ENCODE results near the gene HGS. TPM values are rescaled to one million over a fixed set of nuclear protein-coding genes. Genes with fewer than 3 reads are reported as not detected.

The HGS gene
- total and polyA plus RNA-seq, 2 of the 13 experiments (the other 11 are each of a cell fraction or from before 2014, with no cell fraction given) = 73.3 to 78.1 TPM

DNA sequence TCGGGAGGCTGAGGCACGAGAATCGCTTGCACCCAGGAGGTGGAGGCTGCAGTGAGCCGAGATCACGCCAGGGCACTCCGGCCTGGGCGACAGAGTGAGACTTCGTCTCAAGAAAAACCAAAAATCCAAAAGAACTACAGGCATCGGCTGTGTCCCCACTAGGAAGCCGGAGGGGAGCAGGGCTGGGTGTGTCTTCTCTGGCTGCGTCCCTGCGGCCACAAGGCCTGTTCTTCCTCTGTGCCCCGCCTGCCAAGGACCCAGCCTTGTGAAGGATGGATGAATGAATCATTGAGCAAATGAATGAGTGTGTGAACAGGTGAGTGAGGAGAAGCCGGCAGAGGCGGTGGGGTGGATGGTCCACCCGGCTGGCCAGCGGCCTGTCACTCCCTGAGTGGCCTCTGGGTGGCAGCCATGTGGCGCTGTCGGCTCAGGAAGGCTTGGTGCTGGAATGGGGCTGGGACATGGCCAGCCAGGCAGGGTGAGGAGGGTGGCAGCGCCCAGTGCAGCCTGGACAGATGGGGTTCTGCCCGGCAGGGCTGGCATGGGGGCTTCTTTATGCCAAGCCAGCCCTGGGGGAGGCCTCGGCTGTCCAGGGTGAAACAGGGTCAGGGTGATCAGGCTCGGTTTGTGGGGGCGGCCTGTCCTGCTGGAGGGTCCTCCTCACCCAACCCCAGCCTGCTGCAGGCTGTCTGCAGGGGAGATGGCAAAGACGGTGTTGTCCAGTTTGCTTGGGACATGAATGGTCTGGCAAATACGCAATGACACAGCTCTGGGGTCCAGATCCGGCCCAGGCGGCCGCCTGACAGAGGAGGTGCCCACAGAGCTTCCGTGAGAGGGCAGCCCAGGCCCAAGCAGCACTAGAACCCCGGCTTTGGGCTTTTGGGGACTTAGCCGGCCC, 49.9 kb downstream of the HGS start (continued):
- TF ChIP-seq, protein P1, sequence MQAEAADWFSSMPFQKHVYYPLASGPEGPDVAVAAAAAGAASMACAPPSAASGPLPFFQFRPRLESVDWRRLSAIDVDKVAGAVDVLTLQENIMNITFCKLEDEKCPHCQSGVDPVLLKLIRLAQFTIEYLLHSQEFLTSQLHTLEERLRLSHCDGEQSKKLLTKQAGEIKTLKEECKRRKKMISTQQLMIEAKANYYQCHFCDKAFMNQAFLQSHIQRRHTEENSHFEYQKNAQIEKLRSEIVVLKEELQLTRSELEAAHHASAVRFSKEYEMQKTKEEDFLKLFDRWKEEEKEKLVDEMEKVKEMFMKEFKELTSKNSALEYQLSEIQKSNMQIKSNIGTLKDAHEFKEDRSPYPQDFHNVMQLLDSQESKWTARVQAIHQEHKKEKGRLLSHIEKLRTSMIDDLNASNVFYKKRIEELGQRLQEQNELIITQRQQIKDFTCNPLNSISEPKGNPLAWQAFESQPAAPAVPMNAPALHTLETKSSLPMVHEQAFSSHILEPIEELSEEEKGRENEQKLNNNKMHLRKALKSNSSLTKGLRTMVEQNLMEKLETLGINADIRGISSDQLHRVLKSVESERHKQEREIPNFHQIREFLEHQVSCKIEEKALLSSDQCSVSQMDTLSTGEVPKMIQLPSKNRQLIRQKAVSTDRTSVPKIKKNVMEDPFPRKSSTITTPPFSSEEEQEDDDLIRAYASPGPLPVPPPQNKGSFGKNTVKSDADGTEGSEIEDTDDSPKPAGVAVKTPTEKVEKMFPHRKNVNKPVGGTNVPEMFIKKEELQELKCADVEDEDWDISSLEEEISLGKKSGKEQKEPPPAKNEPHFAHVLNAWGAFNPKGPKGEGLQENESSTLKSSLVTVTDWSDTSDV (CRISPR knock-in tag; IDR thresholded peaks at IDR 0.05) = no peak
- TF ChIP-seq MBNL3 (CRISPR knock-in tag; conservative IDR thresholded peaks at IDR 0.05) (no peak), MBD4 (IDR thresholded peaks at IDR 0.05; ENCODE audit: borderline replicate concordance, low read length) (no peak), TBX2 (CRISPR knock-in tag; IDR thresholded peaks at IDR 0.05; ENCODE audit: borderline replicate concordance) (peak; percentile 45; the same call in 1 of the 2 replicates), HMGA1 (CRISPR knock-in tag; conservative IDR thresholded peaks at IDR 0.05) (no peak), ZNF343 (CRISPR knock-in tag; IDR thresholded peaks at IDR 0.05) (no peak), ZNF232 (CRISPR knock-in tag; IDR thresholded peaks at IDR 0.05; ENCODE audit: borderline replicate concordance) (peak; percentile 29; the same call in 1 of the 2 replicates), NCOR1 (IDR thresholded peaks at IDR 0.05; ENCODE audit: borderline replicate concordance, low read length) (no peak), ZNF768 (CRISPR knock-in tag; IDR thresholded peaks at IDR 0.05) (peak; percentile 73; the same call in 1 of the 2 replicates), RFX1 (IDR thresholded peaks at IDR 0.05) (no peak), RELA (CRISPR knock-in tag; IDR thresholded peaks at IDR 0.05) (0 out of 2 replicates have a peak, but pooled peaks have one; percentile 60), RFXANK (CRISPR knock-in tag; IDR thresholded peaks at IDR 0.05) (no peak), CEBPB (IDR thresholded peaks at IDR 0.05; ENCODE audit: borderline replicate concordance, low read depth, low read length) (no peak), BHLHE40 (IDR thresholded peaks at IDR 0.05; ENCODE audit: low read length) (no peak), ZNF747 (CRISPR knock-in tag; IDR thresholded peaks at IDR 0.05; ENCODE audit: borderline replicate concordance) (0 out of 2 replicates have a peak, but pooled peaks have one; percentile 27), ZKSCAN8 (CRISPR knock-in tag; IDR thresholded peaks at IDR 0.05; ENCODE audit: borderline replicate concordance) (no peak), CREM (IDR thresholded peaks at IDR 0.05) (no peak), CREM (CRISPR knock-in tag; IDR thresholded peaks at IDR 0.05) (no peak), RFX3 (CRISPR knock-in tag; IDR thresholded peaks at IDR 0.05) (no peak; the same call in 1 of the 2 replicates), TSC22D2 (CRISPR knock-in tag; IDR thresholded peaks at IDR 0.05; ENCODE audit: borderline replicate concordance) (0 out of 2 replicates have a peak, but pooled peaks have one; percentile 48), ZNF44 (CRISPR knock-in tag; IDR thresholded peaks at IDR 0.05) (no peak), RXRA (CRISPR knock-in tag; IDR thresholded peaks at IDR 0.05) (peak; percentile 48; the same call in 1 of the 2 replicates), ZNF674 (CRISPR knock-in tag; IDR thresholded peaks at IDR 0.05; ENCODE audit: low read depth) (no peak), MTF2 (CRISPR knock-in tag; IDR thresholded peaks at IDR 0.05; ENCODE audit: borderline replicate concordance) (peak; percentile 86; the same call in 1 of the 2 replicates), PLRG1 (conservative IDR thresholded peaks at IDR 0.05) (no peak)
- TF ChIP-seq, protein P2, sequence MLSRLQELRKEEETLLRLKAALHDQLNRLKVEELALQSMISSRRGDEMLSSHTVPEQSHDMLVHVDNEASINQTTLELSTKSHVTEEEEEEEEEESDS (CRISPR knock-in tag; IDR thresholded peaks at IDR 0.05; ENCODE audit: borderline replicate concordance) = no peak
- TF ChIP-seq, protein P3, sequence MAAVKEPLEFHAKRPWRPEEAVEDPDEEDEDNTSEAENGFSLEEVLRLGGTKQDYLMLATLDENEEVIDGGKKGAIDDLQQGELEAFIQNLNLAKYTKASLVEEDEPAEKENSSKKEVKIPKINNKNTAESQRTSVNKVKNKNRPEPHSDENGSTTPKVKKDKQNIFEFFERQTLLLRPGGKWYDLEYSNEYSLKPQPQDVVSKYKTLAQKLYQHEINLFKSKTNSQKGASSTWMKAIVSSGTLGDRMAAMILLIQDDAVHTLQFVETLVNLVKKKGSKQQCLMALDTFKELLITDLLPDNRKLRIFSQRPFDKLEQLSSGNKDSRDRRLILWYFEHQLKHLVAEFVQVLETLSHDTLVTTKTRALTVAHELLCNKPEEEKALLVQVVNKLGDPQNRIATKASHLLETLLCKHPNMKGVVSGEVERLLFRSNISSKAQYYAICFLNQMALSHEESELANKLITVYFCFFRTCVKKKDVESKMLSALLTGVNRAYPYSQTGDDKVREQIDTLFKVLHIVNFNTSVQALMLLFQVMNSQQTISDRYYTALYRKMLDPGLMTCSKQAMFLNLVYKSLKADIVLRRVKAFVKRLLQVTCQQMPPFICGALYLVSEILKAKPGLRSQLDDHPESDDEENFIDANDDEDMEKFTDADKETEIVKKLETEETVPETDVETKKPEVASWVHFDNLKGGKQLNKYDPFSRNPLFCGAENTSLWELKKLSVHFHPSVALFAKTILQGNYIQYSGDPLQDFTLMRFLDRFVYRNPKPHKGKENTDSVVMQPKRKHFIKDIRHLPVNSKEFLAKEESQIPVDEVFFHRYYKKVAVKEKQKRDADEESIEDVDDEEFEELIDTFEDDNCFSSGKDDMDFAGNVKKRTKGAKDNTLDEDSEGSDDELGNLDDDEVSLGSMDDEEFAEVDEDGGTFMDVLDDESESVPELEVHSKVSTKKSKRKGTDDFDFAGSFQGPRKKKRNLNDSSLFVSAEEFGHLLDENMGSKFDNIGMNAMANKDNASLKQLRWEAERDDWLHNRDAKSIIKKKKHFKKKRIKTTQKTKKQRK (IDR thresholded peaks at IDR 0.05; ENCODE audit: low read length) = no peak
